ENCODE measurements around the gene UFSP1.

The UFSP1 gene

DNA sequence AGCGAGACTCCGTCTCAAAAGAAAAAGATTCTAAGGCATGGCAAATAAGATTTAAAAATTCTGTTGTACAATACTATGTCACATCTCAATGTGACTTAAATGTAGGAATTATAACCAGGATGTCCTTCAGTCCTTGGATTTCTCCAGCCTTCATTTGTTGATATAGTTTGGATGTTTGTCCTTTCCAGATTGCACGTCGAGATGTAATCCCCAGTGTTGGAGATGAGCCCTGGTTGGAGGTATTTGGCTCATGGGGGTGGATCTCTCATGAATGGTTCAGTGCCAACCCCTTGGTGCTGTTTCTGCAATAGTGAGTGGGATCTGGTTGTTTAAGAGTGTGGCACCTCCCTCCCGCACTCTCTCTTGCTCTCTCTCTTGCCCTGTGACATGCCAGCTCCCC is 19.0 kb upstream of the UFSP1 start:
- TF ChIP-seq, protein P1, sequence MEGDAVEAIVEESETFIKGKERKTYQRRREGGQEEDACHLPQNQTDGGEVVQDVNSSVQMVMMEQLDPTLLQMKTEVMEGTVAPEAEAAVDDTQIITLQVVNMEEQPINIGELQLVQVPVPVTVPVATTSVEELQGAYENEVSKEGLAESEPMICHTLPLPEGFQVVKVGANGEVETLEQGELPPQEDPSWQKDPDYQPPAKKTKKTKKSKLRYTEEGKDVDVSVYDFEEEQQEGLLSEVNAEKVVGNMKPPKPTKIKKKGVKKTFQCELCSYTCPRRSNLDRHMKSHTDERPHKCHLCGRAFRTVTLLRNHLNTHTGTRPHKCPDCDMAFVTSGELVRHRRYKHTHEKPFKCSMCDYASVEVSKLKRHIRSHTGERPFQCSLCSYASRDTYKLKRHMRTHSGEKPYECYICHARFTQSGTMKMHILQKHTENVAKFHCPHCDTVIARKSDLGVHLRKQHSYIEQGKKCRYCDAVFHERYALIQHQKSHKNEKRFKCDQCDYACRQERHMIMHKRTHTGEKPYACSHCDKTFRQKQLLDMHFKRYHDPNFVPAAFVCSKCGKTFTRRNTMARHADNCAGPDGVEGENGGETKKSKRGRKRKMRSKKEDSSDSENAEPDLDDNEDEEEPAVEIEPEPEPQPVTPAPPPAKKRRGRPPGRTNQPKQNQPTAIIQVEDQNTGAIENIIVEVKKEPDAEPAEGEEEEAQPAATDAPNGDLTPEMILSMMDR (IDR thresholded peaks at IDR 0.05; ENCODE audit: borderline replicate concordance, extremely low read depth, low read length, poor library complexity, severe bottlenecking), result no peak
- TF ChIP-seq EZH2 (IDR thresholded peaks at IDR 0.05; ENCODE audit: borderline replicate concordance, low read depth, low read length, severe bottlenecking), result no peak
- H3K4me3 ChIP-seq (ENCODE audit: low read depth in 1 of 2, low read length in 2 of 2), result no peak overlapping the region
- no peaks in the 10 kb centered on the region for H3K79me2 ChIP-seq (ENCODE audit: insufficient read depth, low read length)
- no peaks in the 10 kb centered on the region for H3K9me3 ChIP-seq (ENCODE audit: insufficient read depth, low read length, severe bottlenecking)
- no peak overlapping the region for H3K4me2 ChIP-seq (ENCODE audit: insufficient read depth, low read length)
- no peaks in the 10 kb centered on the region for H3K4me1 ChIP-seq (ENCODE audit: insufficient read depth, low read length)
- no peak overlapping the region for H3K27ac ChIP-seq (ENCODE audit: low read length)
- H3K27me3 ChIP-seq (ENCODE audit: insufficient read depth, low read length, poor library complexity), result no peaks in the 10 kb centered on the region
- no peak overlapping the region for H3K9ac ChIP-seq (ENCODE audit: low read depth, low read length)
- H2AFZ ChIP-seq (ENCODE audit: low read depth, low read length), result no peak overlapping the region
- no peaks in the 10 kb centered on the region for H4K20me1 ChIP-seq (ENCODE audit: insufficient read depth, low read length)
- ATAC-seq (ENCODE audit: insufficient read depth, low read depth) (no peak), DNase-seq (no peak)
- H3K36me3 ChIP-seq (ENCODE audit: insufficient read depth, low read length), result no peaks in the 10 kb centered on the region

DNA sequence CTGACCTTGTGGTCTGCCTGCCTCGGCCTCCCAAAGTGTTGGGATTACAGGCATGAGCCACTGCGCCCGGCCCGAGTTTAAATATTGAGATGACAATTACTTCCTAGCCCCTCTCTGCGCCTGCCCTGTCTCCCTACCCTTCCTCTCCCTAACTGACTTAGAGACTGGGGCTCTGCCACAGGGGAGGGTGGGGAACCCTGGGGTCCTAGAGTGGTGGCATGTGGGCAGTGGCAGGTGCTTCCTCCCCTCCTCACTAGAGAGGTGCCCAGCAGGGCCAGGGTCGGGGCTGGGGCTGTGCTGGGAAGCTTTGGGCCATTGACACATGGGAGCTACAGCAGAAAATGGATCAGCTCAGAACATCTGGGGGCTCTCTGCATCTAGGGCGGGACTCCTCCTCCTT is 13.1 kb upstream of the UFSP1 start:
- Histone ChIP-seq H4K20me1 (ENCODE audit: insufficient read depth, low read length) (no peaks in the 10 kb centered on the region), H3K27me3 (ENCODE audit: insufficient read depth, low read length, poor library complexity) (peaks cover 5% of the 10 kb centered on the region), H3K9me3 (ENCODE audit: insufficient read depth, low read length, severe bottlenecking) (no peaks in the 10 kb centered on the region), H3K4me3 (ENCODE audit: low read depth in 1 of 2, low read length in 2 of 2) (no peak overlapping the region), H3K4me1 (ENCODE audit: insufficient read depth, low read length) (no peaks in the 10 kb centered on the region), H3K27ac (ENCODE audit: low read length) (no peak overlapping the region), H3K36me3 (ENCODE audit: insufficient read depth, low read length) (no peaks in the 10 kb centered on the region), H3K4me2 (ENCODE audit: insufficient read depth, low read length) (no peak overlapping the region), H3K9ac (ENCODE audit: low read depth, low read length) (no peak overlapping the region), H3K79me2 (ENCODE audit: insufficient read depth, low read length) (no peaks in the 10 kb centered on the region), H2AFZ (ENCODE audit: low read depth, low read length) (no peak overlapping the region)
- ATAC-seq (ENCODE audit: insufficient read depth, low read depth) (no peak), DNase-seq (no peak)
- TF ChIP-seq EZH2 (IDR thresholded peaks at IDR 0.05; ENCODE audit: borderline replicate concordance, low read depth, low read length, severe bottlenecking), result no peak

DNA sequence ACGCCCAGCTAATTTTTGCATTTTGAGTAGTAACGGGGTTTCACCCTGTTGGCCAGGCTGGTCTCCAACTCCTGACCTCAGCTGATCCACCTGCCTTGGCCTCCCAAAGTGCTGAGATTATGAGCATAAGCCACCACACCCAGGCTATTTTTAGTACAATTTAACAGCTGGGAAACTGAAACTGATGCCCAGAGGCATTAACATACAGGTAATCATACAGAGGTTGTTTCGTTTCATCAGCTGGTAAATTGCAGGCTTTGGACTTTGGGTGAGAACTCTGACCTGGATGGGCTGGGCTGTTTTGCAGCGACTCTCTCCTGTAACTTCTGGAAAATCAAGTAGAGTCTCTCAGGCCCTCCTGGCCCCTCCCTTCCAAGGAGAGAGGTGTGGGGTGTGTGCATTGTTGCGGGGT is 12.4 kb upstream of the UFSP1 start:
- no peak overlapping the region for H3K9ac ChIP-seq (ENCODE audit: low read depth, low read length)
- H3K27me3 ChIP-seq (ENCODE audit: insufficient read depth, low read length, poor library complexity), result peaks cover 5% of the 10 kb centered on the region
- H4K20me1 ChIP-seq (ENCODE audit: insufficient read depth, low read length), result no peaks in the 10 kb centered on the region
- no peak overlapping the region for H2AFZ ChIP-seq (ENCODE audit: low read depth, low read length)
- no peaks in the 10 kb centered on the region for H3K4me1 ChIP-seq (ENCODE audit: insufficient read depth, low read length)
- DNase-seq (no peak), ATAC-seq (ENCODE audit: insufficient read depth, low read depth) (no peak)
- no peak for TF ChIP-seq EZH2 (IDR thresholded peaks at IDR 0.05; ENCODE audit: borderline replicate concordance, low read depth, low read length, severe bottlenecking)
- TF ChIP-seq, protein P1 (IDR thresholded peaks at IDR 0.05; ENCODE audit: borderline replicate concordance, extremely low read depth, low read length, poor library complexity, severe bottlenecking), result no peak
- H3K4me3 ChIP-seq (ENCODE audit: low read depth in 1 of 2, low read length in 2 of 2), result no peak overlapping the region
- no peak overlapping the region for H3K27ac ChIP-seq (ENCODE audit: low read length)
- no peak overlapping the region for H3K4me2 ChIP-seq (ENCODE audit: insufficient read depth, low read length)
- H3K36me3 ChIP-seq (ENCODE audit: insufficient read depth, low read length), result no peaks in the 10 kb centered on the region
- H3K9me3 ChIP-seq (ENCODE audit: insufficient read depth, low read length, severe bottlenecking), result no peaks in the 10 kb centered on the region
- no peaks in the 10 kb centered on the region for H3K79me2 ChIP-seq (ENCODE audit: insufficient read depth, low read length)

DNA sequence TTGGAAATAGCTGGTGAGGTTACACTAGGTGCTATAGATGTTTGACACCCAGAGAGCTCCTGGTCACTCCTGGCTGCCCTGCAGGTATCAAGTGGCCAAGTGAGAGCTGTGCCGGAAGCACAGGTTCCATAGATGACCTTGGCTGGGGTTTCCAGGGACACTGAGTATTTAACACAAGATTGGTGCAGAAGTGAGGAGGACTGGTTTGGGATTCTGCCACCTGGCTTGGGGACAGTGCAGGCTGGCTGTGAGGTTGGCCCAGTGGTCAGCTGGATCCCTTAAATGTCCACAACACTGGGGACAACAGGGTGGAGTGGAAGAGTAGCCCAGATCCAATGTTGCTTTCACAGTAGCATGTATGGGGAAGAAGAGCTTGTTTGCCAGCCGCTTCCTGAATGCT is 11.5 kb upstream of the UFSP1 start:
- H4K20me1 ChIP-seq (ENCODE audit: insufficient read depth, low read length), result no peaks in the 10 kb centered on the region
- H3K79me2 ChIP-seq (ENCODE audit: insufficient read depth, low read length), result no peaks in the 10 kb centered on the region
- H3K4me1 ChIP-seq (ENCODE audit: insufficient read depth, low read length), result no peaks in the 10 kb centered on the region
- H3K4me2 ChIP-seq (ENCODE audit: insufficient read depth, low read length), result no peak overlapping the region
- H3K27ac ChIP-seq (ENCODE audit: low read length), result no peak overlapping the region
- no peaks in the 10 kb centered on the region for H3K36me3 ChIP-seq (ENCODE audit: insufficient read depth, low read length)
- H3K9ac ChIP-seq (ENCODE audit: low read depth, low read length), result no peak overlapping the region
- no peak for ATAC-seq (ENCODE audit: insufficient read depth, low read depth)
- no peaks in the 10 kb centered on the region for H3K9me3 ChIP-seq (ENCODE audit: insufficient read depth, low read length, severe bottlenecking)
- no peak for TF ChIP-seq EZH2 (IDR thresholded peaks at IDR 0.05; ENCODE audit: borderline replicate concordance, low read depth, low read length, severe bottlenecking)
- TF ChIP-seq, protein P1 (IDR thresholded peaks at IDR 0.05; ENCODE audit: borderline replicate concordance, extremely low read depth, low read length, poor library complexity, severe bottlenecking), result no peak
- no peak for DNase-seq
- H2AFZ ChIP-seq (ENCODE audit: low read depth, low read length), result no peak overlapping the region
- no peak overlapping the region for H3K4me3 ChIP-seq (ENCODE audit: low read depth in 1 of 2, low read length in 2 of 2)
- peaks cover 5% of the 10 kb centered on the region for H3K27me3 ChIP-seq (ENCODE audit: insufficient read depth, low read length, poor library complexity)
